ENCODE measurements around the gene SLX4. TPM values are rescaled to one million over a fixed set of nuclear protein-coding genes. Genes with fewer than 3 reads are reported as not detected.

SLX4 gene
- total and polyA plus RNA-seq, 2 donors (not counting 3 experiments of a cell fraction or from before 2014, with no cell fraction given) = 2.9 to 8.9 TPM

- Histone ChIP-seq H3K9ac (replicated peaks; ENCODE audit: extremely low read depth, insufficient read depth, low read length) (no peak overlapping the region), H2AFZ (ENCODE audit: low read depth, low read length) (no peak overlapping the region), H3K9me3 (replicated peaks; ENCODE audit: control insufficient read depth, insufficient read depth, low read length) (no peaks in the 10 kb centered on the region), H4K20me1 (replicated peaks; ENCODE audit: control insufficient read depth, extremely low read depth, insufficient read depth, low read length) (no peaks in the 10 kb centered on the region), H3K79me2 (ENCODE audit: control insufficient read depth, insufficient read depth, low read length) (peaks cover 2% of the 10 kb centered on the region), H3K27me3 (ENCODE audit: control insufficient read depth in 2 of 2, insufficient read depth in 2 of 2, low read length in 2 of 2) (no peaks in the 10 kb centered on the region), H3K36me3 (ENCODE audit: control insufficient read depth in 2 of 2, extremely low read depth in 1 of 2, insufficient read depth in 2 of 2, low read length in 2 of 2) (no peaks in the 10 kb centered on the region), H3K9me1 (replicated peaks; ENCODE audit: control insufficient read depth, extremely low read depth, insufficient read depth, low read length) (no peaks in the 10 kb centered on the region), H3K4me2 (ENCODE audit: insufficient read depth, low read length) (no peak overlapping the region), H3K4me3 (replicated peaks in 1 of 3; ENCODE audit: insufficient read depth in 1 of 3, low read depth in 1 of 3, low read length in 3 of 3) (no peak overlapping the region), H3K27ac (ENCODE audit: insufficient read depth, low read depth, low read length) (no peak overlapping the region), H3K4me1 (ENCODE audit: control insufficient read depth, extremely low read depth, insufficient read depth, low read length) (peaks cover 5% of the 10 kb centered on the region)
- ChIA-PET POLR2A (no interaction called here), CTCF (interaction anchor here (0.9 to 1.4 kb wide), 3 partner anchors 27 to 64 kb away, joined by 3 read pairs; no protein-coding TSS in a partner anchor)
- TF ChIP-seq POLR2AphosphoS5 (IDR thresholded peaks at IDR 0.05; ENCODE audit: insufficient read depth, low read depth, low read length) = no peak
- TF ChIP-seq MYC (IDR thresholded peaks at IDR 0.05; ENCODE audit: low read depth, low read length) = no peak
- no peak for TF ChIP-seq GATA2 (IDR thresholded peaks at IDR 0.05; ENCODE audit: insufficient read depth, insufficient read length, low read depth, low read length)
- TF ChIP-seq CTCF (IDR thresholded peaks at IDR 0.05; ENCODE audit: extremely low read depth in 1 of 2, insufficient read depth in 1 of 2, low read depth in 1 of 2, low read length in 2 of 2) = no peak
- no peak for TF ChIP-seq FOS (IDR thresholded peaks at IDR 0.05; ENCODE audit: borderline replicate concordance, insufficient read depth, low read length)
- no peak for TF ChIP-seq EZH2 (IDR thresholded peaks at IDR 0.05; ENCODE audit: borderline replicate concordance, low read depth, low read length, severe bottlenecking)
- TF ChIP-seq MAX (IDR thresholded peaks at IDR 0.05; ENCODE audit: insufficient read depth, insufficient read length) = no peak
- no peak for TF ChIP-seq JUN (IDR thresholded peaks at IDR 0.05; ENCODE audit: borderline replicate concordance, insufficient read depth, insufficient read length, low read depth)
- TF ChIP-seq POLR2A (IDR thresholded peaks at IDR 0.05; ENCODE audit: low read depth, low read length) = no peak
- intact Hi-C loops (cut with micrococcal nuclease) (no loop called here), dilution Hi-C loops (cut with MboI; ENCODE audit: extremely low pct_ligation_motif_present, low sequenced_read_pairs) (no loop called here)
- FAIRE-seq (no peak), DNase-seq (ENCODE audit: low read depth, low spot score) (peak; percentile 25)
- no TSS peak for BruUV-seq (replicated peaks)
Observed at GRCh38 chr16:3625911-3626732, 14.7 kb upstream of the SLX4 start.
